ENCODE measurements around the gene SENP8. TPM values are rescaled to one million over a fixed set of nuclear protein-coding genes. Genes with fewer than 3 reads are reported as not detected.
A peak's percentile ranks its signal among the peaks of the same experiment; 100 is the strongest.

The SENP8 gene
- total and polyA plus RNA-seq, 2 of the 13 experiments (the other 11 are each of a cell fraction or from before 2014, with no cell fraction given) = 2.7 to 3.0 TPM

GRCh38 chr15:72141171-72142084 lies 23.2 kb downstream of the SENP8 start (continued):
- peak; percentile 58; the same call in 1 of the 2 replicates for TF ChIP-seq SOX13 (IDR thresholded peaks at IDR 0.05)
- peak in 1 of 2 experiments; percentile 96; a peak in 2 of 4 replicates for TF ChIP-seq SOX13 (CRISPR knock-in tag; conservative IDR thresholded peaks at IDR 0.05 in 1 of 2, IDR thresholded peaks at IDR 0.05 in 1 of 2)
- TF ChIP-seq ARID5B (CRISPR knock-in tag; IDR thresholded peaks at IDR 0.05) = peak; percentile 49; the same call in 1 of the 2 replicates
- TF ChIP-seq FOXA1 (IDR thresholded peaks at IDR 0.05) = no peak
- TF ChIP-seq FOXA1 (CRISPR knock-in tag; IDR thresholded peaks at IDR 0.05) = peak; percentile 36; the same call in 1 of the 2 replicates
- TF ChIP-seq KDM5A (IDR thresholded peaks at IDR 0.05; ENCODE audit: borderline replicate concordance, low read length) = no peak
- no peak for TF ChIP-seq ZNF138 (CRISPR knock-in tag; IDR thresholded peaks at IDR 0.05; ENCODE audit: low read depth)
- TF ChIP-seq SOX6 (IDR thresholded peaks at IDR 0.05) = no peak
- TF ChIP-seq SOX6 (CRISPR knock-in tag; IDR thresholded peaks at IDR 0.05) = peak; percentile 82
- TF ChIP-seq NR2F6 (IDR thresholded peaks at IDR 0.05) = peak; percentile 84
- peak; percentile 70 for TF ChIP-seq NR2F6 (CRISPR knock-in tag; IDR thresholded peaks at IDR 0.05)
- TF ChIP-seq HMG20B (CRISPR knock-in tag; conservative IDR thresholded peaks at IDR 0.05) = 0 out of 2 replicates have a peak, but pooled peaks have one; percentile 55
- TF ChIP-seq NR2F1 (CRISPR knock-in tag; IDR thresholded peaks at IDR 0.05) = peak in 1 of 2 experiments; percentile 60; a peak in 2 of 4 replicates
- TF ChIP-seq RARA (CRISPR knock-in tag; IDR thresholded peaks at IDR 0.05) = 0 out of 2 replicates have a peak, but pooled peaks have one; percentile 17
- no peak for TF ChIP-seq HDAC6 (IDR thresholded peaks at IDR 0.05; ENCODE audit: low read depth, low read length)
- TF ChIP-seq IRF9 (CRISPR knock-in tag; IDR thresholded peaks at IDR 0.05; ENCODE audit: borderline replicate concordance) = no peak
- TF ChIP-seq AGO1 (IDR thresholded peaks at IDR 0.05; ENCODE audit: low read depth, low read length, poor library complexity, severe bottlenecking) = no peak
- TF ChIP-seq HHEX (CRISPR knock-in tag; IDR thresholded peaks at IDR 0.05) = peak; percentile 84
- no peak for TF ChIP-seq LRRFIP1 (CRISPR knock-in tag; conservative IDR thresholded peaks at IDR 0.05)
- TF ChIP-seq ZNF841 (CRISPR knock-in tag; IDR thresholded peaks at IDR 0.05; ENCODE audit: borderline replicate concordance) = no peak
- peak; percentile 72 for TF ChIP-seq TBX3 (IDR thresholded peaks at IDR 0.05; ENCODE audit: borderline replicate concordance)
- TF ChIP-seq ZNF777 (CRISPR knock-in tag; IDR thresholded peaks at IDR 0.05) = no peak
- TF ChIP-seq NFIC (IDR thresholded peaks at IDR 0.05; ENCODE audit: low read length) = 0 out of 2 replicates have a peak, but pooled peaks have one; percentile 28

Data from HepG2 (cell line).